OCI-LY7 (cell line): ENCODE data around the gene ZNF490.

Source experiments
- EZH2phosphoT487 ChIP-seq: fragments of 200-600 bp; sonication (generic); IDR thresholded peaks from 2 replicates; pipeline ENCODE4 v1.6.1; 2018; ENCODE audit warnings: low read depth, borderline replicate concordance, mild to moderate bottlenecking, mixed run types, antibody characterized with exemption, low read length, moderate library complexity, mixed read lengths
- TF ChIP-seq, protein P1 (sequence below): fragments of 200-600 bp; sonication (generic); conservative IDR thresholded peaks from 2 replicates; pipeline ENCODE4 v1.5.1; 2014; ENCODE audit warnings: mild to moderate bottlenecking, antibody characterized with exemption, low read length, moderate library complexity, mixed read lengths

DNA sequence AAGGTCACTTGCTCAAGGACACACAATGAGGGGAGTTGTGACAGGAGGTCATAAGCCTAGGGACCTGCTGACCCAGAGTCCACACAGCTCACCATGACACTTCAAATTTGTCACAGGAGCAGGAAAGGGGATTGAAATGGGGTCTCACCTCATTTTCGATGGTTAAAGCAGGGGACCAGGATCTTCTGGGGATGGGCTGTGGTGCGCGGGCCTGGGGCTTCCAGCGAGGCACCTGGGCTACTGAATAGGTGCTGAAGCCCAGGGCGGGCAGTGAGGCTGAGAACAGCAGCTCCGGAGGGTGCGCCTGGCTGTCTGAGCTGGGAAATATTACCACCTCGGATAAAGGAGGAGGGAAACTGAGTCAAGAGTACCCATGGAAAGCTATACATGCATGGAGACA lies 44.9 kb upstream of the ZNF490 start:
- TF ChIP-seq, protein P1, sequence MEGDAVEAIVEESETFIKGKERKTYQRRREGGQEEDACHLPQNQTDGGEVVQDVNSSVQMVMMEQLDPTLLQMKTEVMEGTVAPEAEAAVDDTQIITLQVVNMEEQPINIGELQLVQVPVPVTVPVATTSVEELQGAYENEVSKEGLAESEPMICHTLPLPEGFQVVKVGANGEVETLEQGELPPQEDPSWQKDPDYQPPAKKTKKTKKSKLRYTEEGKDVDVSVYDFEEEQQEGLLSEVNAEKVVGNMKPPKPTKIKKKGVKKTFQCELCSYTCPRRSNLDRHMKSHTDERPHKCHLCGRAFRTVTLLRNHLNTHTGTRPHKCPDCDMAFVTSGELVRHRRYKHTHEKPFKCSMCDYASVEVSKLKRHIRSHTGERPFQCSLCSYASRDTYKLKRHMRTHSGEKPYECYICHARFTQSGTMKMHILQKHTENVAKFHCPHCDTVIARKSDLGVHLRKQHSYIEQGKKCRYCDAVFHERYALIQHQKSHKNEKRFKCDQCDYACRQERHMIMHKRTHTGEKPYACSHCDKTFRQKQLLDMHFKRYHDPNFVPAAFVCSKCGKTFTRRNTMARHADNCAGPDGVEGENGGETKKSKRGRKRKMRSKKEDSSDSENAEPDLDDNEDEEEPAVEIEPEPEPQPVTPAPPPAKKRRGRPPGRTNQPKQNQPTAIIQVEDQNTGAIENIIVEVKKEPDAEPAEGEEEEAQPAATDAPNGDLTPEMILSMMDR = no peak
- TF ChIP-seq EZH2phosphoT487 = no peak
